Astrocyte (in vitro differentiated cells and primary cell): Measurements from ENCODE around the gene SV2C.

Experiments used
- EZH2 ChIP-seq: IDR thresholded peaks from 2 replicates; pipeline ENCODE4 v1.6.1; 2012; ENCODE audit warnings: mild to moderate bottlenecking, low read length, inconsistent platforms; ENCODE audit not compliant: insufficient read depth
- TF ChIP-seq, protein P1 (sequence below): IDR thresholded peaks from 2 replicates; pipeline ENCODE4 v1.5.1; 2011; ENCODE audit warnings: low read depth, mild to moderate bottlenecking, inconsistent platforms, low read length, moderate library complexity; ENCODE audit not compliant: insufficient read depth

GRCh38 chr5:76364226-76364589 is 281.0 kb downstream of the SV2C start:
- TF ChIP-seq, protein P1, sequence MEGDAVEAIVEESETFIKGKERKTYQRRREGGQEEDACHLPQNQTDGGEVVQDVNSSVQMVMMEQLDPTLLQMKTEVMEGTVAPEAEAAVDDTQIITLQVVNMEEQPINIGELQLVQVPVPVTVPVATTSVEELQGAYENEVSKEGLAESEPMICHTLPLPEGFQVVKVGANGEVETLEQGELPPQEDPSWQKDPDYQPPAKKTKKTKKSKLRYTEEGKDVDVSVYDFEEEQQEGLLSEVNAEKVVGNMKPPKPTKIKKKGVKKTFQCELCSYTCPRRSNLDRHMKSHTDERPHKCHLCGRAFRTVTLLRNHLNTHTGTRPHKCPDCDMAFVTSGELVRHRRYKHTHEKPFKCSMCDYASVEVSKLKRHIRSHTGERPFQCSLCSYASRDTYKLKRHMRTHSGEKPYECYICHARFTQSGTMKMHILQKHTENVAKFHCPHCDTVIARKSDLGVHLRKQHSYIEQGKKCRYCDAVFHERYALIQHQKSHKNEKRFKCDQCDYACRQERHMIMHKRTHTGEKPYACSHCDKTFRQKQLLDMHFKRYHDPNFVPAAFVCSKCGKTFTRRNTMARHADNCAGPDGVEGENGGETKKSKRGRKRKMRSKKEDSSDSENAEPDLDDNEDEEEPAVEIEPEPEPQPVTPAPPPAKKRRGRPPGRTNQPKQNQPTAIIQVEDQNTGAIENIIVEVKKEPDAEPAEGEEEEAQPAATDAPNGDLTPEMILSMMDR: no peak
- TF ChIP-seq EZH2: no peak
